GM10847 (cell line): ENCODE data around the gene MAGEA1.

Experiments
- POLR2A ChIP-seq: IDR thresholded peaks from 2 replicates; pipeline ENCODE4 v1.6.1; 2011; ENCODE audit not compliant: insufficient read length; ENCODE audit errors: extremely low read depth

Gene MAGEA1

GRCh38 chrX:153226344-153227185 lies 47.5 kb downstream of the MAGEA1 start:
- TF ChIP-seq POLR2A, result no peak
